Colonic mucosa (tissue), 4 donors: Measurements from ENCODE around the gene LRP11. TPM values are rescaled to one million over a fixed set of nuclear protein-coding genes. Genes with fewer than 3 reads are reported as not detected.

Source experiments
- DNase-seq: peaks from one replicate; pipeline ENCODE4 v3.0.0-alpha.2; 2020
- H3K27ac ChIP-seq: fragments of 200-600 bp; one replicate; pipeline ENCODE4 v1.8.0; 2021
- H3K27me3 ChIP-seq: fragments of 200-600 bp; one replicate; pipeline ENCODE4 v1.8.0; 2021
- H3K36me3 ChIP-seq: fragments of 200-600 bp; one replicate; pipeline ENCODE4 v1.8.0; 2021
- H3K4me1 ChIP-seq: fragments of 200-600 bp; one replicate; pipeline ENCODE4 v1.8.0; 2021; ENCODE audit warnings: mild to moderate bottlenecking
- H3K4me3 ChIP-seq: fragments of 200-600 bp; one replicate; pipeline ENCODE4 v1.8.0; 2021
- H3K9ac ChIP-seq, 2 donors: one replicate each; pipeline ENCODE4 v1.7.0; 2013; ENCODE audit warnings: control low read depth in 2 of 2, low read depth in 2 of 2, low read length in 2 of 2
- H3K9me3 ChIP-seq: fragments of 200-600 bp; one replicate; pipeline ENCODE4 v1.8.0; 2021
- intact Hi-C: fragments of 100-400 bp; cut with DNase I; formaldehyde crosslinking; loops from one replicate; pipeline ENCODE4 v1.14.1; 2022
- total RNA-seq, 2 donors: library from RNA; stranded (reverse); fragmentation: NEBNext Ultra II Directional in 1 of 2; extraction: Animal tissue kit (Norgen Biotek cat#: 25700) in 1 of 2; gene quantifications; one replicate each; pipeline ENCODE4 v1.2.1, GENCODE V29; 2021
- TF ChIP-seq, protein P1 (sequence below): fragments of 200-600 bp; IDR thresholded peaks from one replicate; pipeline ENCODE4 v1.8.0; 2022; ENCODE audit warnings: antibody characterized with exemption, mild to moderate bottlenecking
- donor health status: healthy.
- donor health status: DM: no; HTN: no; CAD: no.
- donor health status: DM: no; HTN: no; CAD: no.

Gene LRP11
- total RNA-seq, 2 donors from 2014 or later = 24.8 to 39.4 TPM

DNA sequence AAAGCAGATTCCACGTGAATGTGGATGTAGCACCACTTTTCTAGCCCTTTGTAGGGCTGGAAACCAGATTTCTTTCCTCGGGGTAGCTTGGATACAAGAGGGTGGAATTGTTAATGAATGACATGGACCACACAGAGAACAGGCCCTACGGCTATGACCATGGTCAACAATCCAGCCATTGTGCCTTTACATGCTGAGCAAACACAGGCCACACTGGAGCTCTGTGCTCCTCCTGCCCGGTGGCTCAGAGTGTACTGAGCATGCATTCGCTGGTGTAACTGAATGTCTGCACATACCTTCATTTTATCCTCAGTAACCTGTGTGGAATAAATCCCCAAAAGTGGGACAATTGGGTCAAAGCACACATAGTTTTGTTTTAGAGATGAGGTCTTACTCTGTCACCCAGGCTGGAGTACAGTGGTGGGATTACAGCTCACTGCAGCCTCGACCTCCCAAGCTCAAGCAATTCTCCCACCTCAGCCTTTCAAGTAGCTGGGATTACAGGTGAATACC lies 32.8 kb downstream of the LRP11 start:
- Histone ChIP-seq H3K36me3 (no peaks in the 10 kb centered on the region), H3K9me3 (no peaks in the 10 kb centered on the region), H3K27me3 (no peaks in the 10 kb centered on the region), H3K4me1 (no peaks in the 10 kb centered on the region), H3K27ac (no peak overlapping the region), H3K4me3 (no peak overlapping the region), H3K9ac (no peak overlapping the region)
- intact Hi-C loops = loop anchor here (10.0 kb wide), 1 partner anchor 183 kb away; no protein-coding TSS in a partner anchor
- DNase-seq = no peak
- TF ChIP-seq, protein P1, sequence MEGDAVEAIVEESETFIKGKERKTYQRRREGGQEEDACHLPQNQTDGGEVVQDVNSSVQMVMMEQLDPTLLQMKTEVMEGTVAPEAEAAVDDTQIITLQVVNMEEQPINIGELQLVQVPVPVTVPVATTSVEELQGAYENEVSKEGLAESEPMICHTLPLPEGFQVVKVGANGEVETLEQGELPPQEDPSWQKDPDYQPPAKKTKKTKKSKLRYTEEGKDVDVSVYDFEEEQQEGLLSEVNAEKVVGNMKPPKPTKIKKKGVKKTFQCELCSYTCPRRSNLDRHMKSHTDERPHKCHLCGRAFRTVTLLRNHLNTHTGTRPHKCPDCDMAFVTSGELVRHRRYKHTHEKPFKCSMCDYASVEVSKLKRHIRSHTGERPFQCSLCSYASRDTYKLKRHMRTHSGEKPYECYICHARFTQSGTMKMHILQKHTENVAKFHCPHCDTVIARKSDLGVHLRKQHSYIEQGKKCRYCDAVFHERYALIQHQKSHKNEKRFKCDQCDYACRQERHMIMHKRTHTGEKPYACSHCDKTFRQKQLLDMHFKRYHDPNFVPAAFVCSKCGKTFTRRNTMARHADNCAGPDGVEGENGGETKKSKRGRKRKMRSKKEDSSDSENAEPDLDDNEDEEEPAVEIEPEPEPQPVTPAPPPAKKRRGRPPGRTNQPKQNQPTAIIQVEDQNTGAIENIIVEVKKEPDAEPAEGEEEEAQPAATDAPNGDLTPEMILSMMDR = no peak

DNA sequence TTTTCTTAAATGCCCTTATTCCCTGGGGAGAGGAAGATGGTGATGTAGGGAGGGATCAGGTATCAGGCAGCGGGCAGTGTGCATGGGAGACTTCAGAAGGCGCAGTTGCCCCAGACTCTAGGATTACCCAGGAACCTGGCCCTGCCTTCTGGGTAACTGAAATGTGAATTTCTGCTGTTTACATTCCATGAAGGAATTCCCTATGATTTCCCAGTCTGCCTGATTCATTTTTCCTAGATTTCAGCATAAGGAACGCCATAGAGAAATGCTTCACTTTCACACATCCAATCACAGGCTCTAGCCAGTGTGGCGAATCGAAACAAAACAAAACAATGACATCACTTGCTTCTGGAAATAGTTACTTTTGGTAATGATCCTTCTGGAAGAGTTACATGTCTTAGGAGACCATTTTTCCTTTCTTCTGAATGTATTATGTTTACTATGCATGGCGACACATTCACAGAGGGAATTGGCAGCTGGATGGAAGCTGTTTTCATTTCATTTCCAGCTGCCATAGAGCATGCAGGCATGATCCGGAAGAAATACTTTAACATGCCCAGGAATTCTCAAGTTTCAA lies 33.3 kb downstream of the LRP11 start:
- Histone ChIP-seq H3K9me3 (no peaks in the 10 kb centered on the region), H3K9ac (no peak overlapping the region), H3K27me3 (no peaks in the 10 kb centered on the region), H3K4me3 (no peak overlapping the region), H3K36me3 (no peaks in the 10 kb centered on the region), H3K4me1 (no peaks in the 10 kb centered on the region), H3K27ac (no peak overlapping the region)
- intact Hi-C loops = loop anchor here (10.0 kb wide), 1 partner anchor 184 kb away; no protein-coding TSS in a partner anchor
- TF ChIP-seq, protein P1 = no peak
- DNase-seq = no peak

DNA sequence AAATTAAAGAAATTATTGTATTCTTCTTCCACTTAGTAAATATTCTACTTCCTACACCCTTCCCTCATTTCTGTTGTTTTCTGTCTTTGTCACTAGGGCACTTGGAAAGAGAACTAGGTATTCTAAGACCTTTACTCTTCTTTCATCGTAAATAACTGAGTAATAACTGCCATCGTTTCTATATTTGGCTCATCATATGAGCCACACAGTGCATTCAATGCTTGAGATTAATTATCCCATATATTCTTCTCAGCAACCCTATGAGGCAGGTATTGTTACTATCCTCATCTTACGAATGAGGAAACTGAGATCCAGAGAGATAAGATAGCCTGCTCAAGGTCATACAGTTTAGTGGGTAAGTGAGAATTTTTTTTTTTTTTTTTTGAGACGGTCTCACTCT lies 38.9 kb downstream of the LRP11 start:
- Histone ChIP-seq H3K4me3 (no peak overlapping the region), H3K27ac (no peak overlapping the region), H3K9me3 (no peaks in the 10 kb centered on the region), H3K36me3 (no peaks in the 10 kb centered on the region), H3K27me3 (no peaks in the 10 kb centered on the region), H3K4me1 (no peaks in the 10 kb centered on the region), H3K9ac (no peak overlapping the region)
- no peak for DNase-seq
- intact Hi-C loops = no loop called here
- TF ChIP-seq, protein P1 = no peak

GRCh38 chr6:149823013-149823412 lies 41.1 kb downstream of the LRP11 start:
- Histone ChIP-seq H3K9ac (no peak overlapping the region), H3K36me3 (no peaks in the 10 kb centered on the region), H3K4me3 (no peak overlapping the region), H3K9me3 (no peaks in the 10 kb centered on the region), H3K4me1 (no peaks in the 10 kb centered on the region), H3K27me3 (no peaks in the 10 kb centered on the region), H3K27ac (no peak overlapping the region)
- TF ChIP-seq, protein P1 = no peak
- no peak for DNase-seq
- intact Hi-C loops = no loop called here

DNA sequence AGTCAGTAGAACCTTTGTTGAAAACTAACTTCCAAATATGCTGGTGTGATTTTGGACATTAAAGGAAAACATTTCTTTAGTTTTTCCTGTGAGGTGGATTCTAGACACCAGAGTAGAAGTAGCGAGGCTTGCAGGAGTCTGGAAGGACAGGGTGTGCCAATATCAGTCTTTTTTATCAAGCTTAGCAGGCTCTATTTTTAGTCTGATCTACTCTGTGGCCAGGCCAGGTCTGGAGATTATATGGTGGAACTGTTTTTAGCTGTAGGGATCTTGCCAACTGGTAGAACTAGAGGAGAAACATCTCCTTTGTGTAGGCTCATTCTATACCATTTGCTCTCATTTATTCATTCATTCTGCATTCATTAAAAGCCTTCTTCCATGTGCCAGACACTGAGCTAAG lies 42.7 kb downstream of the LRP11 start:
- no peak for DNase-seq
- intact Hi-C loops = no loop called here
- no peaks in the 10 kb centered on the region for H3K9me3 ChIP-seq
- TF ChIP-seq, protein P1 = no peak
- no peak overlapping the region for H3K4me3 ChIP-seq
- H3K36me3 ChIP-seq = no peaks in the 10 kb centered on the region
- H3K9ac ChIP-seq = no peak overlapping the region
- no peak overlapping the region for H3K27ac ChIP-seq
- no peaks in the 10 kb centered on the region for H3K4me1 ChIP-seq
- H3K27me3 ChIP-seq = no peaks in the 10 kb centered on the region
